HepG2 (cell line): ENCODE results near the gene ARHGEF26. TPM values are rescaled to one million over a fixed set of nuclear protein-coding genes. Genes with fewer than 3 reads are reported as not detected.

Experiments
- ATF7-NPFF ChIP-seq: sonication (generic); formaldehyde crosslinking; IDR thresholded peaks from 2 replicates; pipeline ENCODE4 v1.8.1; 2023; ENCODE audit warnings: mild to moderate bottlenecking, low read depth, missing genetic modification reagents, moderate library complexity
- GABPB1 ChIP-seq: IDR thresholded peaks from 2 replicates; pipeline ENCODE4 v1.6.1; 2016; ENCODE audit warnings: mild to moderate bottlenecking, missing genetic modification reagents, moderate library complexity, missing compliant biosample characterization
- HBP1 ChIP-seq: IDR thresholded peaks from 2 replicates; pipeline ENCODE4 v1.6.1; 2016; ENCODE audit warnings: low read depth, control low read depth
- JUNB ChIP-seq: sonication (generic); formaldehyde crosslinking; IDR thresholded peaks from 2 replicates; pipeline ENCODE4 v1.8.0; 2022; ENCODE audit warnings: missing genetic modification reagents, mild to moderate bottlenecking, borderline replicate concordance
- MAZ ChIP-seq, 2 experiments: sonication (generic) in 1 of 2; formaldehyde crosslinking in 1 of 2; IDR thresholded peaks; 2 replicates each; pipeline versions ENCODE4 v1.5.0 to v1.6.1; 2012 to 2020; ENCODE audit warnings: low read depth in 2 of 2, mild to moderate bottlenecking in 2 of 2, borderline replicate concordance in 1 of 2, improper control_type of control experiment in 1 of 2, low read length in 1 of 2, missing genetic modification reagents in 1 of 2, moderate library complexity in 1 of 2
- MIER3 ChIP-seq: IDR thresholded peaks from 2 replicates; pipeline ENCODE4 v1.6.1; 2016; ENCODE audit warnings: missing compliant biosample characterization, borderline replicate concordance
- POLR2AphosphoS5 ChIP-seq: IDR thresholded peaks from 2 replicates; pipeline ENCODE4 v1.6.1; 2012; ENCODE audit warnings: low read depth, low read length
- TRAFD1 ChIP-seq: sonication (generic); formaldehyde crosslinking; IDR thresholded peaks from 2 replicates; pipeline ENCODE4 v1.5.1; 2020; ENCODE audit warnings: missing genetic modification reagents, mild to moderate bottlenecking, borderline replicate concordance
- ZBTB3 ChIP-seq: sonication (generic); formaldehyde crosslinking; IDR thresholded peaks from 2 replicates; pipeline ENCODE4 v1.4.0; 2020; ENCODE audit warnings: low read depth, mild to moderate bottlenecking, moderate library complexity, missing genetic modification reagents, borderline replicate concordance
- ZNF605 ChIP-seq: sonication (generic); formaldehyde crosslinking; IDR thresholded peaks from 2 replicates; pipeline ENCODE4 v1.8.0; 2022; ENCODE audit warnings: mild to moderate bottlenecking, missing genetic modification reagents
- ZNF703 ChIP-seq: sonication (generic); formaldehyde crosslinking; IDR thresholded peaks from 2 replicates; pipeline ENCODE4 v1.5.1; 2020; ENCODE audit warnings: missing genetic modification reagents, mild to moderate bottlenecking, moderate library complexity, borderline replicate concordance
- polyA plus RNA-seq, 8 experiments: library from polyadenylated mRNA; depleted of rRNA in 3 of 8; stranded (reverse) in 7 of 8; unstranded in 1 of 8; fragments of >200 nt; fragmentation: Illumina TruSeq in 4 of 8; extraction: Trizol in 4 of 8; gene quantifications; 2 replicates each; pipeline versions ENCODE4 v1.2.1 to v1.2.3, GENCODE V29; 2011 to 2016; ENCODE audit warnings: low read depth in 4 of 8, missing spikeins in 1 of 8, mixed read lengths in 1 of 8; ENCODE audit not compliant: insufficient read depth in 1 of 8
- total RNA-seq, 5 experiments: library from RNA; depleted of rRNA; stranded (reverse); fragments of >200 nt; fragmentation: Illumina TruSeq; extraction: Trizol; gene quantifications; 2 replicates each; pipeline ENCODE4 v1.2.3, GENCODE V29; 2016; ENCODE audit warnings: low read depth in 1 of 5
- TF ChIP-seq, protein P1 (sequence below): sonication (generic); formaldehyde crosslinking; IDR thresholded peaks from 2 replicates; pipeline ENCODE4 v1.4.0; 2020; ENCODE audit warnings: mild to moderate bottlenecking, missing genetic modification reagents
- TF ChIP-seq, protein P2 (sequence below): sonication (generic); formaldehyde crosslinking; IDR thresholded peaks from 2 replicates; pipeline ENCODE4 v1.8.1; 2023; ENCODE audit warnings: mild to moderate bottlenecking, moderate library complexity, missing genetic modification reagents
- TF ChIP-seq, protein P3 (sequence below): sonication (generic); formaldehyde crosslinking; IDR thresholded peaks from 2 replicates; pipeline ENCODE4 v1.4.0; 2020; ENCODE audit warnings: missing genetic modification reagents

ARHGEF26 gene
- total and polyA plus RNA-seq, 2 of the 13 experiments (the other 11 are each of a cell fraction or from before 2014, with no cell fraction given), result 0.74 to 6.1 TPM

DNA sequence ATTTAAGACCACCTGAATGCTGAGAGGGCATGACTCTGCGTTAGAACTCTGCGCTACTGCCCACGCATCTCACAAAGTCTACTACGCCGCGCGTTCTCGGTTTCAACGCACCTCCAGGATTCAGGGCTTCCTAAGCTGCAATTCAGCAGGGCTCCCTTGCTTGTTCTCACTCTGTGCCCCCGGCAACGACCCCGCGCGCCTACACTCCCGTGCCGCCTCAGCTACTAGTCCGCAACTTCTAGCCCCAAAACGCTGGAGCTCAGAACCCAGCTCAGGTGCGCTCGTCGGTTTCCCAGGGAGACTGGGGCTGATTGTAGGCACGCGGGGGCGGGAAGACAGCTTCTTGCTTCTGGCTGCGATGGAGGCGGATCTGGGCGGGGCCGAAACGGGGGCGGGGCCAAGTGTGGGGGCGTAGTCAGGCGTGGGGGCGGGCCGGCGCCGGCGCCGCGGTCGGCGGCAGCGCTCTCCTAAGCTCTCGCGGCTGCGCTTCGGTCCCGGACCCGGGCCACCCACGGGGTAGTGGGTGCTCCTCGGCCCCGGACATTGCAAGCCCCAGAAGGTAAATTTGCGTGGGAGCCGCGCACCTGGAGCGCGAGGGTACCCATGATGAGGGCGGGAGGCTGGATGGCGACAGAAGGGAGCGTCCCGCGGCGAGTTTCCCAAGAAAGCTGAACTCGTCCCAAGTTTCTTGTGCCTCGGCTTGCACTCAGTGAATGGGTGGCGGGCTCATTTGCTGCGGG lies at the start of gene ARHGEF26 (continued):
- TF ChIP-seq, protein P1, sequence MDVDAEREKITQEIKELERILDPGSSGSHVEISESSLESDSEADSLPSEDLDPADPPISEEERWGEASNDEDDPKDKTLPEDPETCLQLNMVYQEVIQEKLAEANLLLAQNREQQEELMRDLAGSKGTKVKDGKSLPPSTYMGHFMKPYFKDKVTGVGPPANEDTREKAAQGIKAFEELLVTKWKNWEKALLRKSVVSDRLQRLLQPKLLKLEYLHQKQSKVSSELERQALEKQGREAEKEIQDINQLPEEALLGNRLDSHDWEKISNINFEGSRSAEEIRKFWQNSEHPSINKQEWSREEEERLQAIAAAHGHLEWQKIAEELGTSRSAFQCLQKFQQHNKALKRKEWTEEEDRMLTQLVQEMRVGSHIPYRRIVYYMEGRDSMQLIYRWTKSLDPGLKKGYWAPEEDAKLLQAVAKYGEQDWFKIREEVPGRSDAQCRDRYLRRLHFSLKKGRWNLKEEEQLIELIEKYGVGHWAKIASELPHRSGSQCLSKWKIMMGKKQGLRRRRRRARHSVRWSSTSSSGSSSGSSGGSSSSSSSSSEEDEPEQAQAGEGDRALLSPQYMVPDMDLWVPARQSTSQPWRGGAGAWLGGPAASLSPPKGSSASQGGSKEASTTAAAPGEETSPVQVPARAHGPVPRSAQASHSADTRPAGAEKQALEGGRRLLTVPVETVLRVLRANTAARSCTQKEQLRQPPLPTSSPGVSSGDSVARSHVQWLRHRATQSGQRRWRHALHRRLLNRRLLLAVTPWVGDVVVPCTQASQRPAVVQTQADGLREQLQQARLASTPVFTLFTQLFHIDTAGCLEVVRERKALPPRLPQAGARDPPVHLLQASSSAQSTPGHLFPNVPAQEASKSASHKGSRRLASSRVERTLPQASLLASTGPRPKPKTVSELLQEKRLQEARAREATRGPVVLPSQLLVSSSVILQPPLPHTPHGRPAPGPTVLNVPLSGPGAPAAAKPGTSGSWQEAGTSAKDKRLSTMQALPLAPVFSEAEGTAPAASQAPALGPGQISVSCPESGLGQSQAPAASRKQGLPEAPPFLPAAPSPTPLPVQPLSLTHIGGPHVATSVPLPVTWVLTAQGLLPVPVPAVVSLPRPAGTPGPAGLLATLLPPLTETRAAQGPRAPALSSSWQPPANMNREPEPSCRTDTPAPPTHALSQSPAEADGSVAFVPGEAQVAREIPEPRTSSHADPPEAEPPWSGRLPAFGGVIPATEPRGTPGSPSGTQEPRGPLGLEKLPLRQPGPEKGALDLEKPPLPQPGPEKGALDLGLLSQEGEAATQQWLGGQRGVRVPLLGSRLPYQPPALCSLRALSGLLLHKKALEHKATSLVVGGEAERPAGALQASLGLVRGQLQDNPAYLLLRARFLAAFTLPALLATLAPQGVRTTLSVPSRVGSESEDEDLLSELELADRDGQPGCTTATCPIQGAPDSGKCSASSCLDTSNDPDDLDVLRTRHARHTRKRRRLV (CRISPR knock-in tag), result no peak
- TF ChIP-seq HBP1 (CRISPR knock-in tag), result 0 out of 2 replicates have a peak, but pooled peaks have one; percentile 53
- TF ChIP-seq, protein P2, sequence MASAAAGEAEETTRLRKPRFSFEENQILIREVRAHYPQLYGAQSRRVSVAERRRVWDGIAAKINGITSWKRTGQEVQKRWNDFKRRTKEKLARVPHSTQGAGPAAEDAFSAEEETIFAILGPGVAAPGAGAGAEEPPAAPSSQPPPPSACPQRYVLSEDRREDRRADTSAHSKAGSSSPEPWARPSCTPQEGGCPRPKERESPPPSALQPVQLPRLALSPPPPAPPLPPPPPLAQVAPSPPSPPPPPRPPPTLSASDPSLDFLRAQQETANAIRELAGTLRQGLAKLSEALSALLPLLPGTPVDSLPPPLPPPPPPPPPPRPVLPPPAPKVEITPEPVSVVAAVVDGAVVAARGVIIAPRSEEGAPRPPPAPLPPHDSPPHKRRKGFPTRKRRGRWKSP (CRISPR knock-in tag), result peak; percentile 66; the same call in 1 of the 2 replicates
- TF ChIP-seq ATF7-NPFF (CRISPR knock-in tag), result peak; percentile 7; the same call in 1 of the 2 replicates
- 0 out of 2 replicates have a peak, but pooled peaks have one; percentile 26 for TF ChIP-seq POLR2AphosphoS5
- TF ChIP-seq ZBTB3 (CRISPR knock-in tag), result no peak
- TF ChIP-seq MAZ (IDR thresholded peaks at IDR 0.05; ENCODE audit: borderline replicate concordance, low read depth, low read length), result no peak
- 0 out of 2 replicates have a peak, but pooled peaks have one; percentile 47 for TF ChIP-seq MAZ (CRISPR knock-in tag; IDR thresholded peaks at IDR 0.05; ENCODE audit: low read depth)
- TF ChIP-seq ZNF703 (CRISPR knock-in tag), result 0 out of 2 replicates have a peak, but pooled peaks have one; percentile 65
- no peak for TF ChIP-seq JUNB (CRISPR knock-in tag)
- TF ChIP-seq GABPB1 (CRISPR knock-in tag), result peak; percentile 41; the same call in 1 of the 2 replicates
- 0 out of 2 replicates have a peak, but pooled peaks have one; percentile 25 for TF ChIP-seq ZNF605 (CRISPR knock-in tag)
- TF ChIP-seq, protein P3, sequence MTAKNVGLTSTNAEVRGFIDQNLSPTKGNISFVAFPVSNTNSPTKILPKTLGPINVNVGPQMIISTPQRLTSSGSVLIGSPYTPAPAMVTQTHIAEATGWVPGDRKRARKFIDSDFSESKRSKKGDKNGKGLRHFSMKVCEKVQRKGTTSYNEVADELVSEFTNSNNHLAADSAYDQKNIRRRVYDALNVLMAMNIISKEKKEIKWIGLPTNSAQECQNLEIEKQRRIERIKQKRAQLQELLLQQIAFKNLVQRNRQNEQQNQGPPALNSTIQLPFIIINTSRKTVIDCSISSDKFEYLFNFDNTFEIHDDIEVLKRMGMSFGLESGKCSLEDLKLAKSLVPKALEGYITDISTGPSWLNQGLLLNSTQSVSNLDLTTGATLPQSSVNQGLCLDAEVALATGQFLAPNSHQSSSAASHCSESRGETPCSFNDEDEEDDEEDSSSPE (CRISPR knock-in tag), result peak; percentile 18; the same call in 1 of the 2 replicates
- TF ChIP-seq MIER3 (CRISPR knock-in tag), result no peak
- TF ChIP-seq TRAFD1 (CRISPR knock-in tag), result no peak
